ENCODE results near the gene CRLF2.

- TF ChIP-seq CTCF (IDR thresholded peaks at IDR 0.05 in 2 of 3, conservative IDR thresholded peaks at IDR 0.05 in 1 of 3; ENCODE audit: borderline replicate concordance in 1 of 3, insufficient read depth in 1 of 3, low read depth in 2 of 3, low read length in 2 of 3): no peak
- TF ChIP-seq ZFX (IDR thresholded peaks at IDR 0.05): no peak
- TF ChIP-seq POLR2AphosphoS5 (IDR thresholded peaks at IDR 0.05; ENCODE audit: low read depth, low read length): no peak
- TF ChIP-seq, protein P1, sequence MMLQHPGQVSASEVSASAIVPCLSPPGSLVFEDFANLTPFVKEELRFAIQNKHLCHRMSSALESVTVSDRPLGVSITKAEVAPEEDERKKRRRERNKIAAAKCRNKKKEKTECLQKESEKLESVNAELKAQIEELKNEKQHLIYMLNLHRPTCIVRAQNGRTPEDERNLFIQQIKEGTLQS (IDR thresholded peaks at IDR 0.05): no peak
- TF ChIP-seq, protein P2, sequence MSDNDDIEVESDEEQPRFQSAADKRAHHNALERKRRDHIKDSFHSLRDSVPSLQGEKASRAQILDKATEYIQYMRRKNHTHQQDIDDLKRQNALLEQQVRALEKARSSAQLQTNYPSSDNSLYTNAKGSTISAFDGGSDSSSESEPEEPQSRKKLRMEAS (IDR thresholded peaks at IDR 0.05): no peak
- TF ChIP-seq EZH2phosphoT487 (IDR thresholded peaks at IDR 0.05; ENCODE audit: borderline replicate concordance): no peak
- no peak for TF ChIP-seq SRF (IDR thresholded peaks at IDR 0.05; ENCODE audit: low read depth)
- TF ChIP-seq, protein P3, sequence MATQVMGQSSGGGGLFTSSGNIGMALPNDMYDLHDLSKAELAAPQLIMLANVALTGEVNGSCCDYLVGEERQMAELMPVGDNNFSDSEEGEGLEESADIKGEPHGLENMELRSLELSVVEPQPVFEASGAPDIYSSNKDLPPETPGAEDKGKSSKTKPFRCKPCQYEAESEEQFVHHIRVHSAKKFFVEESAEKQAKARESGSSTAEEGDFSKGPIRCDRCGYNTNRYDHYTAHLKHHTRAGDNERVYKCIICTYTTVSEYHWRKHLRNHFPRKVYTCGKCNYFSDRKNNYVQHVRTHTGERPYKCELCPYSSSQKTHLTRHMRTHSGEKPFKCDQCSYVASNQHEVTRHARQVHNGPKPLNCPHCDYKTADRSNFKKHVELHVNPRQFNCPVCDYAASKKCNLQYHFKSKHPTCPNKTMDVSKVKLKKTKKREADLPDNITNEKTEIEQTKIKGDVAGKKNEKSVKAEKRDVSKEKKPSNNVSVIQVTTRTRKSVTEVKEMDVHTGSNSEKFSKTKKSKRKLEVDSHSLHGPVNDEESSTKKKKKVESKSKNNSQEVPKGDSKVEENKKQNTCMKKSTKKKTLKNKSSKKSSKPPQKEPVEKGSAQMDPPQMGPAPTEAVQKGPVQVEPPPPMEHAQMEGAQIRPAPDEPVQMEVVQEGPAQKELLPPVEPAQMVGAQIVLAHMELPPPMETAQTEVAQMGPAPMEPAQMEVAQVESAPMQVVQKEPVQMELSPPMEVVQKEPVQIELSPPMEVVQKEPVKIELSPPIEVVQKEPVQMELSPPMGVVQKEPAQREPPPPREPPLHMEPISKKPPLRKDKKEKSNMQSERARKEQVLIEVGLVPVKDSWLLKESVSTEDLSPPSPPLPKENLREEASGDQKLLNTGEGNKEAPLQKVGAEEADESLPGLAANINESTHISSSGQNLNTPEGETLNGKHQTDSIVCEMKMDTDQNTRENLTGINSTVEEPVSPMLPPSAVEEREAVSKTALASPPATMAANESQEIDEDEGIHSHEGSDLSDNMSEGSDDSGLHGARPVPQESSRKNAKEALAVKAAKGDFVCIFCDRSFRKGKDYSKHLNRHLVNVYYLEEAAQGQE (IDR thresholded peaks at IDR 0.05; ENCODE audit: low read depth): no peak
- TF ChIP-seq POLR2A (IDR thresholded peaks at IDR 0.05; ENCODE audit: borderline replicate concordance, extremely low read depth, insufficient read depth, insufficient read length): no peak
- no peak for TF ChIP-seq TCF7L2 (IDR thresholded peaks at IDR 0.05; ENCODE audit: borderline replicate concordance, extremely low read depth, insufficient read depth, insufficient read length)
These were observed 47.8 kb downstream of the CRLF2 start for GRCh38 chrX:1164322-1165288.
